ENCODE measurements around the gene TMEM135.

- TF ChIP-seq CTCF (IDR thresholded peaks at IDR 0.05), result no peak
- TF ChIP-seq RAD21 (IDR thresholded peaks at IDR 0.05; ENCODE audit: low read length), result no peak
- no peak for TF ChIP-seq POLR2AphosphoS5 (IDR thresholded peaks at IDR 0.05; ENCODE audit: low read depth, low read length)
- no peak for TF ChIP-seq EZH2phosphoT487 (IDR thresholded peaks at IDR 0.05; ENCODE audit: borderline replicate concordance, low read depth)
- TF ChIP-seq NRF1 (IDR thresholded peaks at IDR 0.05; ENCODE audit: low read depth, low read length), result no peak
- TF ChIP-seq TAF1 (IDR thresholded peaks at IDR 0.05; ENCODE audit: borderline replicate concordance, low read depth, low read length), result no peak
- no peak for TF ChIP-seq ZBTB33 (IDR thresholded peaks at IDR 0.05; ENCODE audit: borderline replicate concordance, low read depth)
Observed at GRCh38 chr11:87141322-87141721, 103.6 kb downstream of the TMEM135 start.

Measured in SK-N-SH (cell line).